HEK293T (cell line): ENCODE measurements around the gene PTCH2.
"Not testable (repeated sequence)": the region's sequence is repeated elsewhere in the genome, so short reads cannot be mapped to it uniquely, and the experiment has no call there.

Experiments used
- CTCF ChIA-PET: fragments of 350-600 bp; formaldehyde crosslinking; extraction: SDS; loops from one replicate; lab custom pipeline; 2021; ENCODE audit warnings: antibody characterized with exemption, inconsistent platforms; lab: Yijun Ruan, JAX
- POLR2A ChIA-PET: fragments of 350-600 bp; formaldehyde crosslinking; extraction: SDS; loops from one replicate; lab custom pipeline; 2020; ENCODE audit warnings: antibody characterized with exemption, inconsistent platforms; lab: Yijun Ruan, JAX
- DNase-seq: peaks from one replicate; pipeline ENCODE4 v3.0.0; 2012; ENCODE audit warnings: mixed read lengths; ENCODE audit errors: extremely low spot score
- ARNT ChIP-seq: fragments of 450-650 bp; IDR thresholded peaks from 2 replicates; pipeline ENCODE4 v1.6.1; 2017; ENCODE audit warnings: mild to moderate bottlenecking
- BHLHE40 ChIP-seq: fragments of 450-650 bp; IDR thresholded peaks from 2 replicates; pipeline ENCODE4 v1.6.1; 2016; ENCODE audit warnings: mild to moderate bottlenecking, moderate library complexity, borderline replicate concordance
- CTBP1 ChIP-seq: fragments of 450-650 bp; IDR thresholded peaks from 2 replicates; pipeline ENCODE4 v1.6.1; 2016; ENCODE audit warnings: borderline replicate concordance
- ELF4 ChIP-seq: fragments of 450-650 bp; IDR thresholded peaks from 2 replicates; pipeline ENCODE4 v1.6.1; 2017; ENCODE audit warnings: antibody characterized with exemption
- FOXA1 ChIP-seq: fragments of 450-650 bp; IDR thresholded peaks from 2 replicates; pipeline ENCODE4 v1.6.1; 2016; ENCODE audit warnings: mild to moderate bottlenecking
- FOXK2 ChIP-seq: fragments of 450-650 bp; IDR thresholded peaks from 2 replicates; pipeline ENCODE4 v1.6.1; 2016; ENCODE audit warnings: mild to moderate bottlenecking
- FOXM1 ChIP-seq: fragments of 450-650 bp; IDR thresholded peaks from 2 replicates; pipeline ENCODE4 v1.6.1; 2017; ENCODE audit warnings: mild to moderate bottlenecking, borderline replicate concordance
- HDGF ChIP-seq: fragments of 450-650 bp; IDR thresholded peaks from 2 replicates; pipeline ENCODE4 v1.6.1; 2017; ENCODE audit warnings: antibody characterized with exemption, borderline replicate concordance
- L3MBTL2 ChIP-seq: fragments of 450-650 bp; conservative IDR thresholded peaks from 2 replicates; pipeline ENCODE4 v1.6.1; 2016; ENCODE audit warnings: mild to moderate bottlenecking
- LEF1 ChIP-seq: fragments of 450-650 bp; IDR thresholded peaks from 2 replicates; pipeline ENCODE4 v1.6.1; 2017; ENCODE audit warnings: mild to moderate bottlenecking, borderline replicate concordance
- NFRKB ChIP-seq: fragments of 450-650 bp; IDR thresholded peaks from 2 replicates; pipeline ENCODE4 v1.6.1; 2016; ENCODE audit warnings: mild to moderate bottlenecking, moderate library complexity
- SP1 ChIP-seq: fragments of 450-650 bp; IDR thresholded peaks from 2 replicates; pipeline ENCODE4 v1.6.1; 2017
- SUZ12 ChIP-seq: fragments of 450-650 bp; IDR thresholded peaks from 2 replicates; pipeline ENCODE4 v1.6.1; 2016; ENCODE audit warnings: mild to moderate bottlenecking
- TARDBP ChIP-seq: fragments of 450-650 bp; IDR thresholded peaks from 2 replicates; pipeline ENCODE4 v1.6.1; 2016
- ZNF384 ChIP-seq: fragments of 450-650 bp; IDR thresholded peaks from 2 replicates; pipeline ENCODE4 v1.6.1; 2016
- TF ChIP-seq, protein P1 (sequence below): fragments of 450-650 bp; IDR thresholded peaks from 2 replicates; pipeline ENCODE4 v1.6.1; 2016

The PTCH2 gene

DNA sequence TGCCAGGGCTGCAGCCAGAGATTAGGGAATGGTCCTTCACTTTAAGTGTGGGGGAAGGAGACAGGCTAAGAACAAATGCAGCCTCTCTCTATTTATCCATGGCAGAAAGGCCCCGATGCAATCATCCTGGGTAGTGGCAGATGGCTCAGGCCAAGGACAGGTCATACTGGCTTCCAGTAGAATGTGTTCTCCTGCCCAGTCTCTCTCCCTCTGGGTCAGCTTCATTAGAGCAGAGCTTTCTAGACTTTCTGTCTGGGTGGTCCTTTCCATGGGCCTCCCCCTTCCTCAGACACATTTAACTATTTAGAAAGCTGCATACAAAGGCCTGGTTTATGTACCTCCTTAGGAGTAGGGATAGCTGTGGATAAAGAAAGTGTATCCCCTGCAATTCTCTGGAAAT is 4.8 kb upstream of the PTCH2 start:
- TF ChIP-seq LEF1 = no peak
- no peak for TF ChIP-seq FOXK2
- TF ChIP-seq ELF4 = no peak
- no peak for TF ChIP-seq FOXA1
- DNase-seq = no peak
- ChIA-PET CTCF (no interaction called here), POLR2A (no interaction called here)

DNA sequence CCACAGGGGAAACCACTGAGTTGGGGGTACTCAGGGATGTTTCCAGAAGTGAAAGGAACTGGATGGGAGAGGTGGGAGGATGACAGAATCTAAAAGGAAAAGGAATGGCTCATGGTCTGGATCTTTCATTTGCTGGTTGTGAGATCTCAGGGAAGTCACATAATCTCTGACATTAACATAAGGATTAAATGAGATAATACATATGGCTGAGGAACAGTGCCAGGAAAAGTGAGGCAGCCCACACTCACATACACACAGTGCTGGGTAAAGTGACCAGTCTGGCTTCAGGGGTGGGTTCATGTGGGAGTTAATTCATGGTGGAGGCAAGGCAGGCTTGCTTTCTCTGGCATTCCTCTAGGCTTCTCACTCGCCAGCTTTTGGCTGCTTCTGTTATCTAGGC is 3.9 kb upstream of the PTCH2 start:
- ChIA-PET CTCF (no interaction called here), POLR2A (no interaction called here)
- TF ChIP-seq ELF4 (no peak), ZNF384 (no peak), NFRKB (no peak), LEF1 (no peak), FOXA1 (no peak)
- TF ChIP-seq, protein P1, sequence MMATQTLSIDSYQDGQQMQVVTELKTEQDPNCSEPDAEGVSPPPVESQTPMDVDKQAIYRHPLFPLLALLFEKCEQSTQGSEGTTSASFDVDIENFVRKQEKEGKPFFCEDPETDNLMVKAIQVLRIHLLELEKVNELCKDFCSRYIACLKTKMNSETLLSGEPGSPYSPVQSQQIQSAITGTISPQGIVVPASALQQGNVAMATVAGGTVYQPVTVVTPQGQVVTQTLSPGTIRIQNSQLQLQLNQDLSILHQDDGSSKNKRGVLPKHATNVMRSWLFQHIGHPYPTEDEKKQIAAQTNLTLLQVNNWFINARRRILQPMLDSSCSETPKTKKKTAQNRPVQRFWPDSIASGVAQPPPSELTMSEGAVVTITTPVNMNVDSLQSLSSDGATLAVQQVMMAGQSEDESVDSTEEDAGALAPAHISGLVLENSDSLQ = no peak
- DNase-seq = no peak

DNA sequence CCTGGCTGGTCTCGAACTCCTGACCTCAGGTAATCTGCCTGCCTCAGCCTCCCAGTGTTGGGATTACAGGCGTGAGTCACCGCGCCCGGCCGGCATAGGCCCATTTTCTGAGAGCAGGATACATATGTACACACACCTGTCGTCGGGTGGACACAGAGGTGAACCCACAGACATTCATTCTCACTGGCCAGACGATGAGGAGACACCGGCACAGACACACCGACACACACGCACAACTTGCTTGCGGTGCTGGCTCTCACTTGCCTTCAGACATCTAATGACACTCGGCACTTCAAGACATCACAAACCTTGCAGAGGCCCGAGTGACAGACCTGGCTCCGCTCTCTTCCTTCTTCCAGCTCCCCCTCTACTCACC is 579 bp downstream of the PTCH2 start:
- POLR2A ChIA-PET = interaction anchor here (1.1 to 2.5 kb wide), 6 partner anchors 10 to 121 kb away, joined by 3 to 12 read pairs (median 5); no protein-coding TSS in a partner anchor
- DNase-seq = no peak
- TF ChIP-seq FOXA1 (no peak), BHLHE40 (no peak), ARNT (no peak), ELF4 (no peak), TARDBP (no peak), SUZ12 (no peak), FOXK2 (no peak), ZNF384 (no peak), NFRKB (no peak), LEF1 (no peak), L3MBTL2 (no peak), CTBP1 (no peak), FOXM1 (no peak), SP1 (no peak), HDGF (no peak)
- TF ChIP-seq, protein P1 = no peak
- CTCF ChIA-PET = interaction anchor here (1.8 kb wide), 1 partner anchor 11 kb away, joined by 5 read pairs; no protein-coding TSS in a partner anchor

DNA sequence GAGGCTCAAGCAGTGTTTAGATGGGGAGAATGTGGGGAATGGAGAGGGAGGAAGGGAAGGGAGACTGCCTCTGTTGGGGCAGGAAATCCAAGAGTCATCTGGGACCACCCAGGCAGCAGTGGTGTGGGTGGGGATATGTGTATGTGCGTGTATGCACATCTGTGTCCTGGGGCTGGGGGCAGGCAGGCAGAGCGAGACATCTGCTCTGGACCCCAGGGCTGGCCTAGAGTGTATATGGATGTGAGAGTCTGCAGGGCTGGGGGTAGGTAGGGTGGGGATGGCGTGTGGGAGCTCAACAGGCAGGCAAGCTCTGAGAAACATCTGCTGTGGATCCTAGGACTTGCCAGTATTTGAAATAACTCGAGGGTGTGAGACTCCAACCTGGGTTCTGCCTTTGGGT is 3.5 kb downstream of the PTCH2 start:
- CTCF ChIA-PET = no interaction called here
- POLR2A ChIA-PET = no interaction called here
- TF ChIP-seq, protein P1 = no peak
- no peak for TF ChIP-seq ELF4
- TF ChIP-seq HDGF = no peak
- TF ChIP-seq CTBP1 = no peak
- TF ChIP-seq ZNF384 = no peak
- TF ChIP-seq FOXM1 = no peak
- TF ChIP-seq FOXK2 = no peak
- TF ChIP-seq FOXA1 = no peak
- no peak for TF ChIP-seq ARNT
- no peak for TF ChIP-seq TARDBP
- TF ChIP-seq LEF1 = no peak
- no peak for TF ChIP-seq SUZ12
- TF ChIP-seq BHLHE40 = no peak
- no peak for TF ChIP-seq L3MBTL2
- no peak for TF ChIP-seq SP1
- TF ChIP-seq NFRKB = no peak
- DNase-seq = no peak

DNA sequence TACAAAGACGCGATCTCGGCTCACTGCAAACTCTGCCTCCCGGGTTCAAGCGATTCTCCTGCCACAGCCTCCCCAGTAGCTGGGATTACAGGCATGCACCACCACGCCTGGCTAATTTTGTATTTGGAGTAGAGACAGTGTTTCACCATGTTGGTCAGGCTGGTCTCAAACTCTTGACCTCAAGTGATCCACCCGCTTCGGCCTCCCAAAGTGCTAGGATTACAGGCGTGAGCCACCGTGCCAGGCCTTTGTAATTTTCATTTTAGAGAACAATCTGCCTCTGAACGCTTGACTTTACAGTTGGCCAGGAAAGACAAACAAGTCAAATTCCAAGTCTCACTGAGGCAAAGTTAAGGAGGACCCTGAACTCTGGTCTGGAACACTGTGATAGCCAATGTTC is 4.8 kb downstream of the PTCH2 start:
- CTCF ChIA-PET, DNase-seq: not testable (repeated sequence)
- POLR2A ChIA-PET = interaction anchor here (1.0 kb wide), 1 partner anchor 63 kb away, joined by 3 read pairs; the partner anchor contains the start of gene RPS8

DNA sequence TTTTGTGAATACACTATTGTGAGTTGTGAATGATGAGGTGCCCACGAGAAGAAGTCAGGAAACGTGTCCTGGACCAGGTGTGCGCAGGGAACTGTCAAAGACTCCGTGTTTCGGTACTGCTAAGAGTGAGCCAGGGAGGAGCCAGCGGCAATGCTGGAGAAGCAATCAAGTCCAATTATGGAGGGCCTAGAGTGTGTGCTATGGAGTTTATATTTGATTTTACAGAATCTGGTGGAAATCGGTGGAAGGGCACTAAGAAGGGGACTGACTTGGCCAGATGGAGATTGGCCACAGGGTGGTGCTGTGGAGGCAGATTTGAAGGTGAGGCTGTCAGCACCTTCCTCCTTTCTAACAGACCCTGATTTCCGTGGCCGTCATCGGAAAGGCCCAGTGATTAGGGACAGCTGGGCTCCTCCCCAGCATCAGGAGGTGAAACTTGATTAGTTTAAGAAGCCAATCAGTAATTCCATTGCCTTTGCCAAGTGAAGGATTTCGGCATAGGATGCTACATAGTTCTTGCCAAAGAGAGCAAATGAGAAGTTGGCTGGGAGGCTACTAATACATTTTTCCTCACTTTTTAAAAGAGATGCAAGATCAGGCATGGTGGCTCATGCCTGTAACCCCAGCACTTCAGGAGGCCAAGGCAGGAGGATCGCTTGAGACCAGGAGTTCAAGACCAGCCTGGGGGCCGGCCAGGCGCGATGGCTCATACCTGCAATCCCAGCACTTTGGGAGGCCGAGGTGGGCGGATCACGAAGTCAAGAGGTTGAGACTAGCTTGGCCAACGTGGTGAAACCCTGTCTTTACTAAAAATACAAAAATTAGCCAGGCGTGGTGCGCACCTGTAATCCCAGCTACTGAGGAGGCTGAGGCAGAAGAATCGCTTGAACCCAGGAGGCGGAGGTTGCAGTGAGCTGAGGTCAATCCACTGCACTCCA is 7.0 kb downstream of the PTCH2 start:
- peak; percentile 83 for DNase-seq
- TF ChIP-seq NFRKB (no peak), SP1 (no peak)
- TF ChIP-seq, protein P1 = 0 out of 2 replicates have a peak, but pooled peaks have one; percentile 6
- ChIA-PET POLR2A (interaction anchor here (1.7 kb wide), 1 partner anchor 176 kb away, joined by 4 read pairs; the partner anchor contains the start of gene UROD), CTCF (interaction anchor here (0.6 to 1.3 kb wide), 3 partner anchors 15 to 175 kb away, joined by 3 read pairs; partner anchors contain the start of gene HECTD3)
